ENCODE data around the gene DEFB115.

DNA sequence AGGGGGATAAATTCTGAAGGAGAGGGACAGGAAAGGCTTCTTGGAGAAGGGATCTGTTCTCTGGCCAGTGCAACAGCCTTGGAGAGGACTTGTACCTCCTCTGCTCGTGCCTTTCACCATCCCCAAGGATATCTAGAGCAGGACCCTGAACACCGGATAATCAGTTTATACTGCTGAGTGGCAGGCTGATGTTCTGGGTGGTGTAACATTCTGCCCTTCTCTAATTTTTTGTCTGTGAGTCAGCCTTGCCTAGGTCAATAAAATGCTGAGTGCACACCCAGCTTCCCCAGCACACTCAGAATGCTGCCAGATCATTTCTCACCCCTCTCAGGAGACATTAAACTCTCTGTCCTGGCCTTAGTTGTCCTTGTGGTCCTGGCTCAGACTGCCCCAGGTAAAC, at the start of gene DEFB115:
- TF ChIP-seq, protein P1, sequence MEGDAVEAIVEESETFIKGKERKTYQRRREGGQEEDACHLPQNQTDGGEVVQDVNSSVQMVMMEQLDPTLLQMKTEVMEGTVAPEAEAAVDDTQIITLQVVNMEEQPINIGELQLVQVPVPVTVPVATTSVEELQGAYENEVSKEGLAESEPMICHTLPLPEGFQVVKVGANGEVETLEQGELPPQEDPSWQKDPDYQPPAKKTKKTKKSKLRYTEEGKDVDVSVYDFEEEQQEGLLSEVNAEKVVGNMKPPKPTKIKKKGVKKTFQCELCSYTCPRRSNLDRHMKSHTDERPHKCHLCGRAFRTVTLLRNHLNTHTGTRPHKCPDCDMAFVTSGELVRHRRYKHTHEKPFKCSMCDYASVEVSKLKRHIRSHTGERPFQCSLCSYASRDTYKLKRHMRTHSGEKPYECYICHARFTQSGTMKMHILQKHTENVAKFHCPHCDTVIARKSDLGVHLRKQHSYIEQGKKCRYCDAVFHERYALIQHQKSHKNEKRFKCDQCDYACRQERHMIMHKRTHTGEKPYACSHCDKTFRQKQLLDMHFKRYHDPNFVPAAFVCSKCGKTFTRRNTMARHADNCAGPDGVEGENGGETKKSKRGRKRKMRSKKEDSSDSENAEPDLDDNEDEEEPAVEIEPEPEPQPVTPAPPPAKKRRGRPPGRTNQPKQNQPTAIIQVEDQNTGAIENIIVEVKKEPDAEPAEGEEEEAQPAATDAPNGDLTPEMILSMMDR (IDR thresholded peaks at IDR 0.05): no peak
- no peak for TF ChIP-seq POLR2A (IDR thresholded peaks at IDR 0.05)
